MCF 10A (cell line): Measurements from ENCODE around the gene ULK4. TPM values are rescaled to one million over a fixed set of nuclear protein-coding genes. Genes with fewer than 3 reads are reported as not detected.

Source experiments
- BruUV-seq: library from RNA; stranded (reverse); fragments of 400-500 nt; replicated peaks from 2 replicates; lab custom pipeline; 2021; lab: Mats Ljungman, UMichigan
- CTCF ChIA-PET: fragments of 300-600 bp; sonication (Branson Sonifier 250); formaldehyde crosslinking; extraction: SDS; loops from one replicate; lab custom pipeline; 2021; ENCODE audit warnings: antibody characterized with exemption, inconsistent platforms; lab: Yijun Ruan, JAX
- POLR2A ChIA-PET: fragments of 300-600, 350-650 bp; sonication (Branson Sonifier 250); formaldehyde crosslinking; extraction: SDS; loops from one replicate; lab custom pipeline; 2020; ENCODE audit warnings: antibody characterized with exemption, inconsistent platforms; lab: Yijun Ruan, JAX
- DNase-seq: peaks from one replicate; pipeline ENCODE4 v3.0.0-alpha.2; 2018; ENCODE audit not compliant: unreplicated experiment
- H3K27ac Mint-ChIP-seq: one replicate; pipeline ENCODE4 v1.8.0; 2022; ENCODE audit warnings: mild to moderate bottlenecking, low read depth, mixed read lengths; ENCODE audit not compliant: unreplicated experiment
- H3K27me3 Mint-ChIP-seq: one replicate; pipeline ENCODE4 v1.8.0; 2022; ENCODE audit warnings: mixed read lengths; ENCODE audit not compliant: insufficient read depth, unreplicated experiment
- H3K36me3 Mint-ChIP-seq: one replicate; pipeline ENCODE4 v1.8.0; 2022; ENCODE audit warnings: mild to moderate bottlenecking, moderate library complexity, mixed read lengths; ENCODE audit not compliant: insufficient read depth, unreplicated experiment
- H3K4me1 Mint-ChIP-seq: one replicate; pipeline ENCODE4 v1.8.0; 2022; ENCODE audit warnings: mixed read lengths; ENCODE audit not compliant: insufficient read depth, unreplicated experiment
- H3K4me3 Mint-ChIP-seq: one replicate; pipeline ENCODE4 v1.8.0; 2022; ENCODE audit warnings: mild to moderate bottlenecking, moderate library complexity, mixed read lengths; ENCODE audit not compliant: unreplicated experiment
- H3K9me3 Mint-ChIP-seq: one replicate; pipeline ENCODE4 v1.8.0; 2022; ENCODE audit warnings: mixed read lengths; ENCODE audit not compliant: unreplicated experiment
- intact Hi-C: fragments of 100-400 bp; cut with micrococcal nuclease; formaldehyde crosslinking; loops from 2 replicates; pipeline ENCODE4 v1.14.1; 2022
- total RNA-seq: library from RNA; stranded (reverse); gene quantifications from 2 replicates; pipeline ENCODE4 v1.2.3, GENCODE V29; 2022
- TF ChIP-seq, protein P1 (sequence below): fragments of 200-600 bp; IDR thresholded peaks from one replicate; pipeline ENCODE4 v1.8.0; 2022; ENCODE audit warnings: antibody characterized with exemption, mild to moderate bottlenecking; ENCODE audit not compliant: unreplicated experiment

Gene ULK4
- total RNA-seq, 1 experiment from 2014 or later = 7.8 TPM

DNA sequence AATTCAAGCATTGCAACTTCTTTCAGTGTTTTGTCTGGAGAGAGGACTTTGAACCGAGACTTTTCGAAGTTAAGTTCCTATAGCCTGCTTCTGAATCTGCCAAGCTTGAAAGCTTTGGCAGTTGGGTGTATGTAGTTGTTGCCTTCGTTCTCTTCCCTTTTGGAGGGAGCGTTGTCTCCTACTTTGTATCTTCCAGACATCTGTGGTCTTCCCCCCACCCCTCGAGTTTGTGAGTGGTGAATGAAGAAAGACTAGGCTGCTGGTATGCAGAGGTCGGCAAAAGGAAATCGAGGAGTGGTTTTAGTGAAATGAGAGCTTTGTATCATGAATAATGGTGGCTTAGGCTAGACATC lies 761.3 kb downstream of the ULK4 start:
- H3K4me3 Mint-ChIP-seq = peak overlapping the region; percentile 82
- BruUV-seq = no TSS peak
- TF ChIP-seq, protein P1, sequence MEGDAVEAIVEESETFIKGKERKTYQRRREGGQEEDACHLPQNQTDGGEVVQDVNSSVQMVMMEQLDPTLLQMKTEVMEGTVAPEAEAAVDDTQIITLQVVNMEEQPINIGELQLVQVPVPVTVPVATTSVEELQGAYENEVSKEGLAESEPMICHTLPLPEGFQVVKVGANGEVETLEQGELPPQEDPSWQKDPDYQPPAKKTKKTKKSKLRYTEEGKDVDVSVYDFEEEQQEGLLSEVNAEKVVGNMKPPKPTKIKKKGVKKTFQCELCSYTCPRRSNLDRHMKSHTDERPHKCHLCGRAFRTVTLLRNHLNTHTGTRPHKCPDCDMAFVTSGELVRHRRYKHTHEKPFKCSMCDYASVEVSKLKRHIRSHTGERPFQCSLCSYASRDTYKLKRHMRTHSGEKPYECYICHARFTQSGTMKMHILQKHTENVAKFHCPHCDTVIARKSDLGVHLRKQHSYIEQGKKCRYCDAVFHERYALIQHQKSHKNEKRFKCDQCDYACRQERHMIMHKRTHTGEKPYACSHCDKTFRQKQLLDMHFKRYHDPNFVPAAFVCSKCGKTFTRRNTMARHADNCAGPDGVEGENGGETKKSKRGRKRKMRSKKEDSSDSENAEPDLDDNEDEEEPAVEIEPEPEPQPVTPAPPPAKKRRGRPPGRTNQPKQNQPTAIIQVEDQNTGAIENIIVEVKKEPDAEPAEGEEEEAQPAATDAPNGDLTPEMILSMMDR = no peak
- ChIA-PET POLR2A (interaction anchor here (0.7 to 4.1 kb wide), 10 partner anchors 9 to 747 kb away, joined by 3 to 53 read pairs (median 6); no protein-coding TSS in a partner anchor), CTCF (interaction anchor here (0.7 to 3.0 kb wide), 4 partner anchors 85 to 1006 kb away, joined by 3 to 25 read pairs (median 4); no protein-coding TSS in a partner anchor)
- intact Hi-C loops = loop anchor here (5.0 to 10.0 kb wide), 5 partner anchors 67 to 726 kb away; partner anchors contain the start of gene ZNF619
- peaks cover 8% of the 10 kb centered on the region for H3K36me3 Mint-ChIP-seq
- peak overlapping the region; percentile 74 for H3K27ac Mint-ChIP-seq
- peak; percentile 49 for DNase-seq
- H3K4me1 Mint-ChIP-seq = peaks cover 28% of the 10 kb centered on the region
- H3K9me3 Mint-ChIP-seq = no peaks in the 10 kb centered on the region
- no peaks in the 10 kb centered on the region for H3K27me3 Mint-ChIP-seq

DNA sequence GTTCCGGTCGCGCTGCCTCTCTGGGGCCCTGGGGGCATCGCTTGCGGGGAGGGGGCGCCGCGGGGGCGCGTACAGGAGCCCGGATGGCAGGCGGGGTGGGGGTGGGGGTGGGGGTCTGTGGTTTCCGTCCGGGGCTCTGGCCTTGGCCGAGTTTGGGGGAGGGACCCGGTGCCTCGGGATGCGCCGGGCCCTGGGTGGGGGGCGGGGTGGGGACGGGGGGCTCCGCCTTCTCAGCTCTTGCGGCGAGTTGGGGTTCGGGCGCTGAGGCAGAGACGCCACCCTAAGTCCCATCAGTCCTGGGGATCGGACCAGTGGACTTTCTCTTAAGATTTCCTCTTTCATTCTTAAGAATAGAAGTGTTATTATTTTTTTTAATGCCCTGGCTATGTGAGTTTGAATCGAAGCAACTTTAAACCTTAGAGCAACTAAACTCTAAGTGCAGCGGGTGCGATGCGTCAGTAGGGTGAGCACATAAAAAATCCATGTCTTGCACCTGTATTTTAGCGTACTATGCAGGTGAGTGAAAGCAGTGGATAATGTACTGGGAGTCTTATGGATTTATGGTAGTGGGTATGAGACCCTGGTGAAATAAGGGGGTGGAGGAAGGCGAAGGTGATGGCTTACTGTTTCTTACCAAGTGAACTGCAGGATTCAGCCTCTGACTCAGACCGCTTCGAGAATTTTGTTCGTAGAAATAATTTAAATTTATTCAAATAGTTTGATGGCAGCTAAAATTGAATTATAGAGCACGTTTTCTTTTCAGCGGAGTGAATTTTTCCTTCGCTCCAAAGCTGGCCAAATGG lies 761.8 kb downstream of the ULK4 start:
- Mint-ChIP-seq H3K4me3 (peak overlapping the region; percentile 82), H3K27me3 (no peaks in the 10 kb centered on the region), H3K4me1 (peaks cover 28% of the 10 kb centered on the region), H3K27ac (peak overlapping the region; percentile 74), H3K9me3 (no peaks in the 10 kb centered on the region), H3K36me3 (peaks cover 8% of the 10 kb centered on the region)
- ChIA-PET POLR2A (interaction anchor here (0.7 to 4.1 kb wide), 40 partner anchors 8 to 1108 kb away, joined by 3 to 53 read pairs (median 4); partner anchors contain the start of gene ZNF619), CTCF (interaction anchor here (0.7 to 3.0 kb wide), 5 partner anchors 9 to 1005 kb away, joined by 3 to 25 read pairs (median 3); no protein-coding TSS in a partner anchor)
- BruUV-seq = TSS peak; percentile 32
- TF ChIP-seq, protein P1 = no peak
- DNase-seq = peak; percentile 34
- intact Hi-C loops = loop anchor here (1.0 to 10.0 kb wide), 6 partner anchors 67 to 725 kb away; partner anchors contain the start of gene ZNF619

DNA sequence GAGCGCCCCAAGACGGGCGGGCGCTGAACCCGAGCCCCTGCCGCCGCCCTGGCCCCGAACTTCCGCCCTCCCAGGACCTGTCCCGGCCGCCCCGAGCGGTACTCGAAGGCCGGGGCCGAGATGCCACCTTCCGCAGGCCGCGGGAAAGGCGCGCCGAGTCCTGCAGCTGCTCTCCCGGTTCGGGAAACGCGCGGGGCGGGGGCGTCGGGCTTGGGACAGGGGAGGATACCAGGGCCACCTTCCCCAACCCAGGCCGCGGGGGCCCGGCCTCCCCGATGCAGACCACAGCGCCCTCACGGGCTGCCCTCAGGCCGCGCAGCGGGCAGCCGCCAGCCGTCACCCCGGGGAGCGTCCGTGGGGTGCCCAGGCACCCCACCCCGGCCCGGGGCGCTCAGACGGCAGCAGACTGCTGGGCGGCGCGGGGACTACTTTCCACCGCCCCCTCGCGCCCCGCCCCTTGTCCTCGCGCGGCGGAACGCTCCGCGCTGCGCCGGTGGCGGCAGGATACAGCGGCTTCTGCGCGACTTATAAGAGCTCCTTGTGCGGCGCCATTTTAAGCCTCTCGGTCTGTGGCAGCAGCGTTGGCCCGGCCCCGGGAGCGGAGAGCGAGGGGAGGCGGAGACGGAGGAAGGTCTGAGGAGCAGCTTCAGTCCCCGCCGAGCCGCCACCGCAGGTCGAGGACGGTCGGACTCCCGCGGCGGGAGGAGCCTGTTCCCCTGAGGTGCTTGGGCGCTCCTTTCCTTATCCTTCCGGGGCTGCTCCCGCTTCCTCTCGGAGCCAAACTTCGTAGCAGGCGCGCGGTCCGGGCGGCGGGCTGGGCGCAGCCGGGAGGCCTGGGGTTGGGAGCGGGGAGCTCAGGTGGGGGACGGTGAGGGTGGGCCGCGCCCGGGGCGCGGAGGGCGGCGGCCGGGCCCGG lies 762.7 kb downstream of the ULK4 start, which contains the start of gene CTNNB1:
CTNNB1 (plus strand) TSS at position 556 of the 916 bp plus-strand sequence. CDS start 24,564 bp downstream, outside the sequence.
- DNase-seq = peak; percentile 89
- ChIA-PET POLR2A (interaction anchor here (0.6 to 4.1 kb wide), 44 partner anchors 8 to 1107 kb away, joined by 3 to 53 read pairs (median 4); partner anchors contain the start of gene ZNF619), CTCF (interaction anchor here (0.6 to 1.6 kb wide), 5 partner anchors 10 to 742 kb away, joined by 3 to 6 read pairs (median 3); partner anchors contain the start of gene RPL14)
- intact Hi-C loops = loop anchor here (1.0 kb wide), 1 partner anchor 228 kb away; no protein-coding TSS in a partner anchor
- H3K4me1 Mint-ChIP-seq = peaks cover 22% of the 10 kb centered on the region
- TF ChIP-seq, protein P1 = no peak
- H3K4me3 Mint-ChIP-seq = peak within 1 kb of the TSS; percentile 82
- no TSS peak for BruUV-seq
- H3K36me3 Mint-ChIP-seq = peaks cover 8% of the 10 kb centered on the region
- no peaks in the 10 kb centered on the region for H3K27me3 Mint-ChIP-seq
- peak within 1 kb of the TSS; percentile 74 for H3K27ac Mint-ChIP-seq
- no peaks in the 10 kb centered on the region for H3K9me3 Mint-ChIP-seq
